ENCODE data around the gene SLC26A11.
A peak's percentile ranks its signal among the peaks of the same experiment; 100 is the strongest.
"Not testable (repeated sequence)": the region's sequence is repeated elsewhere in the genome, so short reads cannot be mapped to it uniquely, and the experiment has no call there.

SLC26A11 gene

GRCh38 chr17:80225230-80225629 lies 5.0 kb downstream of the SLC26A11 start:
- DNase-seq = no peak
- Mint-ChIP-seq H3K27me3 (no peaks in the 10 kb centered on the region), H3K4me1 (ENCODE audit: low read depth in 2 of 2) (peaks cover 4 to 10% of the 10 kb centered on the region in 2 donors), H3K9me3 (no peaks in the 10 kb centered on the region), H3K36me3 (ENCODE audit: insufficient read depth) (peaks cover 18% of the 10 kb centered on the region), H3K27ac (no peak overlapping the region), H3K4me3 (no peak overlapping the region)
- ATAC-seq (replicated peaks) = no peak

GRCh38 chr17:80227156-80227555 lies 6.9 kb downstream of the SLC26A11 start:
- Mint-ChIP-seq H3K4me3 (no peak overlapping the region), H3K27ac (peak overlapping the region; percentile 15 to 77), H3K4me1 (ENCODE audit: low read depth in 2 of 2) (peaks cover 2 to 5% of the 10 kb centered on the region in 2 donors), H3K9me3 (peaks cover 0 to 8% of the 10 kb centered on the region in 2 donors), H3K27me3 (no peaks in the 10 kb centered on the region), H3K36me3 (ENCODE audit: insufficient read depth) (peaks cover 12% of the 10 kb centered on the region)
- ATAC-seq (replicated peaks) (no peak), DNase-seq (no peak)

- H3K36me3 Mint-ChIP-seq (ENCODE audit: insufficient read depth) = peaks cover 12% of the 10 kb centered on the region
- H3K27ac Mint-ChIP-seq = no peak overlapping the region
- H3K4me3 Mint-ChIP-seq = no peak overlapping the region
- no peak for ATAC-seq (replicated peaks)
- peaks cover 3 to 8% of the 10 kb centered on the region in 2 donors for H3K9me3 Mint-ChIP-seq
- DNase-seq = no peak
- H3K4me1 Mint-ChIP-seq (ENCODE audit: low read depth in 2 of 2) = peaks cover 2 to 5% of the 10 kb centered on the region in 2 donors
- H3K27me3 Mint-ChIP-seq = no peaks in the 10 kb centered on the region
These were observed 7.4 kb downstream of the SLC26A11 start for GRCh38 chr17:80227666-80228065.

GRCh38 chr17:80228477-80228876 lies 8.2 kb downstream of the SLC26A11 start:
- ATAC-seq (replicated peaks) (no peak), DNase-seq (no peak)
- Mint-ChIP-seq H3K4me3 (no peak overlapping the region), H3K4me1 (ENCODE audit: low read depth in 2 of 2) (peaks cover under 1 to 5% of the 10 kb centered on the region in 2 donors), H3K27me3 (no peaks in the 10 kb centered on the region), H3K9me3 (peaks cover 4 to 8% of the 10 kb centered on the region in 2 donors), H3K27ac (peak overlapping the region in 1 of 2 donors; percentile 71), H3K36me3 (ENCODE audit: insufficient read depth) (peaks cover 12% of the 10 kb centered on the region)

- no peaks in the 10 kb centered on the region for H3K27me3 Mint-ChIP-seq
- peaks cover 12% of the 10 kb centered on the region for H3K36me3 Mint-ChIP-seq (ENCODE audit: insufficient read depth)
These were observed 8.8 kb downstream of the SLC26A11 start for GRCh38 chr17:80229011-80229410.

GRCh38 chr17:80232438-80232837 lies 12.2 kb downstream of the SLC26A11 start:
- Mint-ChIP-seq H3K27ac (no peak overlapping the region), H3K4me3 (no peak overlapping the region), H3K36me3 (ENCODE audit: insufficient read depth) (peaks cover 14% of the 10 kb centered on the region), H3K9me3 (peaks cover 4 to 8% of the 10 kb centered on the region in 2 donors), H3K27me3 (no peaks in the 10 kb centered on the region), H3K4me1 (ENCODE audit: low read depth in 2 of 2) (no peaks in the 10 kb centered on the region)
- no peak for ATAC-seq (replicated peaks)
- no peak for DNase-seq

More at GRCh38 chr17:80229011-80229410, 8.8 kb downstream of the SLC26A11 start:
- no peak for DNase-seq
- Mint-ChIP-seq H3K27ac (peak overlapping the region in 1 of 2 donors; percentile 71), H3K9me3 (peaks cover 4 to 8% of the 10 kb centered on the region in 2 donors), H3K4me3 (no peak overlapping the region), H3K4me1 (ENCODE audit: low read depth in 2 of 2) (peaks cover 0 to 2% of the 10 kb centered on the region in 2 donors)
- ATAC-seq (replicated peaks) = no peak

GRCh38 chr17:80233202-80233601 lies 13.0 kb downstream of the SLC26A11 start:
- Mint-ChIP-seq H3K9me3 (peaks cover 4 to 8% of the 10 kb centered on the region in 2 donors), H3K4me1 (ENCODE audit: low read depth in 2 of 2) (no peaks in the 10 kb centered on the region), H3K36me3 (ENCODE audit: insufficient read depth) (peaks cover 19% of the 10 kb centered on the region), H3K4me3 (no peak overlapping the region), H3K27me3 (no peaks in the 10 kb centered on the region), H3K27ac (no peak overlapping the region)
- no peak for ATAC-seq (replicated peaks)
- DNase-seq = no peak

GRCh38 chr17:80236911-80237310 lies 16.7 kb downstream of the SLC26A11 start:
- H3K9me3 Mint-ChIP-seq = peaks cover under 1 to 4% of the 10 kb centered on the region in 2 donors
- ATAC-seq (replicated peaks) = no peak
- DNase-seq = no peak
- H3K27me3 Mint-ChIP-seq = no peaks in the 10 kb centered on the region
- peaks cover 35% of the 10 kb centered on the region for H3K36me3 Mint-ChIP-seq (ENCODE audit: insufficient read depth)
- no peak overlapping the region for H3K27ac Mint-ChIP-seq
- H3K4me3 Mint-ChIP-seq = no peak overlapping the region
- no peaks in the 10 kb centered on the region for H3K4me1 Mint-ChIP-seq (ENCODE audit: low read depth in 2 of 2)

- DNase-seq (no peak), ATAC-seq (replicated peaks) (no peak)
- H3K27ac Mint-ChIP-seq = no peak overlapping the region
- no peak overlapping the region for H3K4me3 Mint-ChIP-seq
- no peaks in the 10 kb centered on the region for H3K27me3 Mint-ChIP-seq
- peaks cover 0 to 1% of the 10 kb centered on the region in 2 donors for H3K4me1 Mint-ChIP-seq (ENCODE audit: low read depth in 2 of 2)
- H3K36me3 Mint-ChIP-seq (ENCODE audit: insufficient read depth) = peaks cover 35% of the 10 kb centered on the region
- peaks cover 0 to 4% of the 10 kb centered on the region in 2 donors for H3K9me3 Mint-ChIP-seq
These were observed 17.2 kb downstream of the SLC26A11 start for GRCh38 chr17:80237386-80237785.

- Mint-ChIP-seq H3K4me3 (no peak overlapping the region), H3K9me3 (no peaks in the 10 kb centered on the region), H3K27me3 (no peaks in the 10 kb centered on the region), H3K36me3 (ENCODE audit: insufficient read depth) (peaks cover 32% of the 10 kb centered on the region), H3K4me1 (ENCODE audit: low read depth in 2 of 2) (peaks cover 0 to 7% of the 10 kb centered on the region in 2 donors), H3K27ac (peak overlapping the region in 1 of 2 donors; percentile 19)
- ATAC-seq (replicated peaks) (no peak), DNase-seq (no peak)
These were observed 22.3 kb downstream of the SLC26A11 start for GRCh38 chr17:80242505-80242904.

- no peak for ATAC-seq (replicated peaks)
- peaks cover 24% of the 10 kb centered on the region for H3K36me3 Mint-ChIP-seq (ENCODE audit: insufficient read depth)
- H3K4me3 Mint-ChIP-seq = no peak overlapping the region
- H3K27ac Mint-ChIP-seq = no peak overlapping the region
- DNase-seq = no peak
- no peaks in the 10 kb centered on the region for H3K9me3 Mint-ChIP-seq
- H3K27me3 Mint-ChIP-seq = no peaks in the 10 kb centered on the region
- H3K4me1 Mint-ChIP-seq (ENCODE audit: low read depth in 2 of 2) = peaks cover 0 to 7% of the 10 kb centered on the region in 2 donors
These were observed 23.6 kb downstream of the SLC26A11 start for GRCh38 chr17:80243526-80244433.

GRCh38 chr17:80244448-80244847 lies 24.2 kb downstream of the SLC26A11 start:
- H3K9me3 Mint-ChIP-seq; H3K4me3 Mint-ChIP-seq; H3K4me1 Mint-ChIP-seq (ENCODE audit: low read depth in 2 of 2); H3K27me3 Mint-ChIP-seq; ATAC-seq (replicated peaks); H3K27ac Mint-ChIP-seq; DNase-seq: not testable (repeated sequence)
- peaks cover 20% of the 10 kb centered on the region for H3K36me3 Mint-ChIP-seq (ENCODE audit: insufficient read depth)

GRCh38 chr17:80244871-80245509 lies 24.8 kb downstream of the SLC26A11 start:
- Mint-ChIP-seq H3K36me3 (ENCODE audit: insufficient read depth) (peaks cover 22% of the 10 kb centered on the region), H3K27me3 (no peaks in the 10 kb centered on the region), H3K9me3 (no peaks in the 10 kb centered on the region), H3K27ac (no peak overlapping the region), H3K4me3 (no peak overlapping the region), H3K4me1 (ENCODE audit: low read depth in 2 of 2) (peaks cover 0 to 7% of the 10 kb centered on the region in 2 donors)
- ATAC-seq (replicated peaks) = no peak
- DNase-seq = no peak
